Measurements from ENCODE around the gene GRM3.
"Not testable (repeated sequence)": the region's sequence is repeated elsewhere in the genome, so short reads cannot be mapped to it uniquely, and the experiment has no call there.

The GRM3 gene

GRCh38 chr7:86643561-86644281 lies at the start of gene GRM3:
TSS of gene GRM3 (plus strand) at chr7:86643909. CDS start at chr7:86765146, 121,237 bp downstream.
- H2AFZ ChIP-seq (ENCODE audit: low read length, unreplicated experiment), result no peak within 1 kb of the TSS
- no peak within 1 kb of the TSS for H3K4me3 ChIP-seq (ENCODE audit: low read depth, low read length)

GRCh38 chr7:86598311-86598710 lies 45.4 kb upstream of the GRM3 start:
- no peak overlapping the region for H3K27ac ChIP-seq (ENCODE audit: low read depth, low read length)
- no peaks in the 10 kb centered on the region for H3K4me1 ChIP-seq (ENCODE audit: control insufficient read depth, insufficient read depth, low read length, unreplicated experiment)
- H3K79me2 ChIP-seq (ENCODE audit: control insufficient read depth, insufficient read depth, low read length, unreplicated experiment), result no peaks in the 10 kb centered on the region
- H3K36me3 ChIP-seq (ENCODE audit: insufficient read depth, low read length), result no peaks in the 10 kb centered on the region
- no peak overlapping the region for H3K4me3 ChIP-seq (ENCODE audit: low read depth, low read length)
- H3K27me3 ChIP-seq (ENCODE audit: insufficient read depth, low read length), result no peaks in the 10 kb centered on the region
- H2AFZ ChIP-seq (ENCODE audit: low read length, unreplicated experiment), result no peak overlapping the region

More at GRCh38 chr7:86643561-86644281, at the start of gene GRM3:
- H3K36me3 ChIP-seq (ENCODE audit: insufficient read depth, low read length), result no peaks in the 10 kb centered on the region
- no peaks in the 10 kb centered on the region for H3K79me2 ChIP-seq (ENCODE audit: control insufficient read depth, insufficient read depth, low read length, unreplicated experiment)
- no peaks in the 10 kb centered on the region for H3K4me1 ChIP-seq (ENCODE audit: control insufficient read depth, insufficient read depth, low read length, unreplicated experiment)
- peaks cover 22% of the 10 kb centered on the region for H3K27me3 ChIP-seq (ENCODE audit: insufficient read depth, low read length)
- H3K27ac ChIP-seq (ENCODE audit: low read depth, low read length), result no peak within 1 kb of the TSS

- no peak overlapping the region for H3K4me3 ChIP-seq (ENCODE audit: low read depth, low read length)
- H3K27me3 ChIP-seq (ENCODE audit: insufficient read depth, low read length), result no peaks in the 10 kb centered on the region
- H3K27ac ChIP-seq (ENCODE audit: low read depth, low read length), result no peak overlapping the region
- no peaks in the 10 kb centered on the region for H3K79me2 ChIP-seq (ENCODE audit: control insufficient read depth, insufficient read depth, low read length, unreplicated experiment)
- H2AFZ ChIP-seq (ENCODE audit: low read length, unreplicated experiment), result no peak overlapping the region
- H3K36me3 ChIP-seq (ENCODE audit: insufficient read depth, low read length), result no peaks in the 10 kb centered on the region
- no peaks in the 10 kb centered on the region for H3K4me1 ChIP-seq (ENCODE audit: control insufficient read depth, insufficient read depth, low read length, unreplicated experiment)
These were observed 45.0 kb upstream of the GRM3 start for GRCh38 chr7:86598721-86599120.

- Histone ChIP-seq H3K4me1 (ENCODE audit: control insufficient read depth, insufficient read depth, low read length, unreplicated experiment) (no peaks in the 10 kb centered on the region), H3K27ac (ENCODE audit: low read depth, low read length) (no peak overlapping the region), H2AFZ (ENCODE audit: low read length, unreplicated experiment) (no peak overlapping the region), H3K4me3 (ENCODE audit: low read depth, low read length) (no peak overlapping the region), H3K79me2 (ENCODE audit: control insufficient read depth, insufficient read depth, low read length, unreplicated experiment) (no peaks in the 10 kb centered on the region), H3K36me3 (ENCODE audit: insufficient read depth, low read length) (no peaks in the 10 kb centered on the region), H3K27me3 (ENCODE audit: insufficient read depth, low read length) (no peaks in the 10 kb centered on the region)
These were observed 43.0 kb upstream of the GRM3 start for GRCh38 chr7:86600506-86601290.

GRCh38 chr7:86615711-86616110 lies 28.0 kb upstream of the GRM3 start:
- H3K79me2 ChIP-seq (ENCODE audit: control insufficient read depth, insufficient read depth, low read length, unreplicated experiment), result not testable (repeated sequence)

GRCh38 chr7:86644282-86645224 lies 844 bp downstream of the GRM3 start:
- no peak overlapping the region for H2AFZ ChIP-seq (ENCODE audit: low read length, unreplicated experiment)
- no peak overlapping the region for H3K27ac ChIP-seq (ENCODE audit: low read depth, low read length)
- no peak overlapping the region for H3K4me3 ChIP-seq (ENCODE audit: low read depth, low read length)
- peaks cover 22% of the 10 kb centered on the region for H3K27me3 ChIP-seq (ENCODE audit: insufficient read depth, low read length)
- H3K4me1 ChIP-seq (ENCODE audit: control insufficient read depth, insufficient read depth, low read length, unreplicated experiment), result no peaks in the 10 kb centered on the region
- H3K36me3 ChIP-seq (ENCODE audit: insufficient read depth, low read length), result no peaks in the 10 kb centered on the region
- no peaks in the 10 kb centered on the region for H3K79me2 ChIP-seq (ENCODE audit: control insufficient read depth, insufficient read depth, low read length, unreplicated experiment)

More at GRCh38 chr7:86615711-86616110, 28.0 kb upstream of the GRM3 start:
- H3K27ac ChIP-seq (ENCODE audit: low read depth, low read length); H3K36me3 ChIP-seq (ENCODE audit: insufficient read depth, low read length); H3K27me3 ChIP-seq (ENCODE audit: insufficient read depth, low read length); H3K4me3 ChIP-seq (ENCODE audit: low read depth, low read length); H2AFZ ChIP-seq (ENCODE audit: low read length, unreplicated experiment); H3K4me1 ChIP-seq (ENCODE audit: control insufficient read depth, insufficient read depth, low read length, unreplicated experiment): not testable (repeated sequence)

GRCh38 chr7:86645225-86645608 lies 1.5 kb downstream of the GRM3 start:
- Histone ChIP-seq H3K27me3 (ENCODE audit: insufficient read depth, low read length) (peaks cover 22% of the 10 kb centered on the region), H3K4me3 (ENCODE audit: low read depth, low read length) (no peak overlapping the region), H3K4me1 (ENCODE audit: control insufficient read depth, insufficient read depth, low read length, unreplicated experiment) (no peaks in the 10 kb centered on the region), H3K36me3 (ENCODE audit: insufficient read depth, low read length) (no peaks in the 10 kb centered on the region), H3K27ac (ENCODE audit: low read depth, low read length) (no peak overlapping the region), H2AFZ (ENCODE audit: low read length, unreplicated experiment) (no peak overlapping the region), H3K79me2 (ENCODE audit: control insufficient read depth, insufficient read depth, low read length, unreplicated experiment) (no peaks in the 10 kb centered on the region)

- no peaks in the 10 kb centered on the region for H3K36me3 ChIP-seq (ENCODE audit: insufficient read depth, low read length)
- no peak overlapping the region for H3K27ac ChIP-seq (ENCODE audit: low read depth, low read length)
- H3K4me3 ChIP-seq (ENCODE audit: low read depth, low read length), result no peak overlapping the region
- peaks cover 22% of the 10 kb centered on the region for H3K27me3 ChIP-seq (ENCODE audit: insufficient read depth, low read length)
- no peaks in the 10 kb centered on the region for H3K4me1 ChIP-seq (ENCODE audit: control insufficient read depth, insufficient read depth, low read length, unreplicated experiment)
- H2AFZ ChIP-seq (ENCODE audit: low read length, unreplicated experiment), result no peak overlapping the region
- no peaks in the 10 kb centered on the region for H3K79me2 ChIP-seq (ENCODE audit: control insufficient read depth, insufficient read depth, low read length, unreplicated experiment)
These were observed 2.1 kb downstream of the GRM3 start for GRCh38 chr7:86645676-86646276.

- Histone ChIP-seq H3K4me3 (ENCODE audit: low read depth, low read length) (no peak overlapping the region), H2AFZ (ENCODE audit: low read length, unreplicated experiment) (no peak overlapping the region), H3K27me3 (ENCODE audit: insufficient read depth, low read length) (peaks cover 20% of the 10 kb centered on the region), H3K4me1 (ENCODE audit: control insufficient read depth, insufficient read depth, low read length, unreplicated experiment) (no peaks in the 10 kb centered on the region), H3K79me2 (ENCODE audit: control insufficient read depth, insufficient read depth, low read length, unreplicated experiment) (no peaks in the 10 kb centered on the region), H3K36me3 (ENCODE audit: insufficient read depth, low read length) (no peaks in the 10 kb centered on the region), H3K27ac (ENCODE audit: low read depth, low read length) (no peak overlapping the region)
These were observed 3.8 kb downstream of the GRM3 start for GRCh38 chr7:86647385-86648094.

All from ACC112 (cell line).